Activated CD4-positive, alpha-beta T cell treated with anti-CD3 and anti-CD28 coated beads for 24 hours (primary cell): ENCODE measurements around the gene TLN1.

Experiments used
- DNase-seq, 2 donors: peaks; one replicate each; pipeline ENCODE4 v3.0.0-alpha.2; 2020; ENCODE audit warnings: low read depth in 2 of 2

Gene TLN1

DNA sequence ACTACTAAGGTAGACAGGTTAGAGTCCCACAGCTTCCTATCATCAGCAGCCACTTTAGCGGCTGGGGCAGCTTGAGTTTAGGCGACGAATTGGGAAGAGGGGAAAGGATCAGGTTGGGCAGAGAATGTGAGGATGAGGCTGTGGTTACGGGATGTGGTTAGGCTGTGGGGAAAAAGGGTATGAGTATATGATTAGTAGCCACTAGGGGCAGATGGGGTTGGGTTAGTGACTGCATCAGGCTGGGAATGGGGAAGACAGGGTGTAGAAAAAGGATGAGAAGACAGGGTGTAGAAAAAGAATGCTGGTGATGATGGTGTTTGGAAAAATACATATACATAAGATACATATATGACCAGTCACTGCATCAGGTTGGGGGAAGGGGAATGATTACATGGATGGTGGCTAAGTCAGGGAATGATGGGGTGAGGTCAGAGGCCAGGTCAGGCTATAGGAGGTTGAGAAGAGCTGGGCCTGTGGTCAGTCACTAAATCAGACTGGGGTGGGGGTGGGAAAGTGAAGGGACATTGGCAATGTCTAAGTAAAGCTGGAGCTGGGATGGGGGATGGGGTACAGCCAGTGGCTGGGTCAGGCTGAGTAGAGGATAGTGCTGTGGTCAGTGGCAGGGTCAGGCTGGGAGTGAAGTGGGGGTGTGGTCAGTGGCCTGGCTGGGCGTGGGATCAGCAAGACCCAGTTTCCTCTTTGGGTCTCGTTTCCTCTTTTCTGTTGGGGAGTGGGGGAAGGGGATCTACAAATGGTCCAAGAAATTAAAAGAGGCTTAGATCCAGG, 2.1 kb downstream of the TLN1 start:
- no peak for DNase-seq

DNA sequence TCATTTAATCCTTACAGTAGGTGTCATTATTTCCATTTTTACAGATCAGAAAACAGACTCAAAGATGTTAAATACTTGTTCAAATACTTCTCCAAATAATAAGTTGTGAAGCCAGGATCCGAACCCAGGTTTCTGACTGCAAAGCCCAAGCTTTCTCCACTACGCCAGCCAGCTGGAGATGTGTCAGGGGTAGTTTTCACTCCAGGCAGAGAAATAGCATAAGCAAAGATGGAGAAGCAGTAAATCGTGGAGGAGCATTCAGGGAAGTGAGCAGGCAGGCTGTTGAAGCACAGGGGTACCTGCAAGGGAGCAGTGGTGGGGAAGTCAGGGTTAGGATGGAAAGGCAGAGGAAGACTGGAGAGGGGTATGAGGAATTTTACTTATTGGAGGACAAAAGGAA, 2.9 kb downstream of the TLN1 start:
- DNase-seq: no peak

DNA sequence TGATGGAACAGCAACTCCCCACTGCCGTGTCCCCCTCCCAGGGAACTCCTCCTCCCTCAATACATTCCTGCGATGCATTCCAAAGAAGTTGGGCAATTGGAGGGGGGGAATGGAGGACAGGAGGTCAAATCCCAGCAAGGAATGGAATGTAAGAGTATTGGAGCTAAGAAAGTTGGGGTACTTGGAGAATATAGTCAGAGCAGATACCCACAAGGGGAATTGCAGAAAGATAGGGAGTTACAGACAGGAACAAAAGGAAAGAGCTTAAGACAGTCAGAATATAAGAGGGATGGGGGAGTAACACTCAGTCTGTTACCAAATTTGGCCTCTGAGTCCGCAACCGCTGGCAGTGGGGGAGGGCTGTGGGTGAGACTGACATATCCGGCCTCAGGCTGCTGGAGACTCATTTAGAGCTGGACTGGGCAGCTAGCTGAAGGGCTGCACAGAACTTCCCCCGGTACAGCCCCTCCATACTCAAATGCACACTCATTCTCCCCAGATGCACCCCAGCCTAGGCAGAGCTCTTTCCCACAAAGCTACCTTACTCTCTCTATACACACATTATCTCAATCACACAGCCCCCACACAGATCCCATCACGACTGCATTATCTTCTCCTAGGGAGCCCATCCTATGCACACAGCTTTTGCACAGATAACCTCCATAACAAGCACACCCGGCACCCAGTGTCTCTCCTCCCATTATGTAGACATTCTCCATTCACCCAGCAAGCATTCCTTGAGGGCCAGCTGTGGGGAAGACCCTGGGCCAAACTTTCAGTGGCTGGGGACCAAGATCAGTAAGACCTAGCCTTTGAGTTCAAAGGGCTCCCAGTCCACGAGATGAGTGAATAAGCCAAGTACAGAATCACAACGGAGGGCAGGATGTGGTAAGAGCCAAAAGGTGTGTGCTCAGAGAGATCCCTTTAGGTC, 3.7 kb downstream of the TLN1 start:
- DNase-seq: no peak

DNA sequence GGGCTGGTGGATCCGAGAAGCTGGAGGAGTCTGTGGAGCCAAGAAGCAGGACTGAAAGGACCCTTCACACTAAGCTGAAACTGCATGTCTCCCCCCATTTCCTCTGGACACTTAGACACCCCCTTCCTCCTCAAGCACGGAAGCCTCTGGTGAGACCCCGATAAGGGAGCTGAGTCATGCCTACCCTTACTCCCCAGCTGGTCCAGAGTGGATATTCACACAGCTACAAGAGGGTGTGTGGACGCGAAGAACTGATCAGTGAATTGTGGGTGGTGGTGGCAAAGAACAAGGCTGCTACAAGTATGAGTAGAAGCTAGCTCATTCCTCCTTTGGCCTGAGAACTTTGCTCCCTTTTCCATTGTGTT, 4.3 kb downstream of the TLN1 start:
- DNase-seq: no peak

DNA sequence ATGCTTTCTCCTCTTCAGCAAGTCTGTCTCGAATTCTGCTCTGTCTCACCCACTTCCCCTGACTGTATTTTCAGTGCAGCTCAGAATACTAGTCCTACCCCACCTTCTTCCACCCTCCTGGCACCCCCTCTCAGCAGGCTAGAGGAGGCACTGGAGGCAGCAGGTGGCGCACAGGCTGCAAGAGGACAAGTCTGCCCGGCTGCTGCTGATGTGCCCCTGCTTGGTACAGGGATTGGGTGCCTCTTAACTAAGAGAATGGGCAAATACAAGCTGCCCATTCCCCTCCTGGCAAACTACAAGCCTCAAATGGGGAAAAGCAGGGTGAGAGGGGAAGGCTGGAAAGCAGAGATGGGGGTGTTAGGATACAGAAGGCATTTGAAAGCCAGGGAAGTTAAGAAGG, 5.1 kb downstream of the TLN1 start:
- DNase-seq: no peak

DNA sequence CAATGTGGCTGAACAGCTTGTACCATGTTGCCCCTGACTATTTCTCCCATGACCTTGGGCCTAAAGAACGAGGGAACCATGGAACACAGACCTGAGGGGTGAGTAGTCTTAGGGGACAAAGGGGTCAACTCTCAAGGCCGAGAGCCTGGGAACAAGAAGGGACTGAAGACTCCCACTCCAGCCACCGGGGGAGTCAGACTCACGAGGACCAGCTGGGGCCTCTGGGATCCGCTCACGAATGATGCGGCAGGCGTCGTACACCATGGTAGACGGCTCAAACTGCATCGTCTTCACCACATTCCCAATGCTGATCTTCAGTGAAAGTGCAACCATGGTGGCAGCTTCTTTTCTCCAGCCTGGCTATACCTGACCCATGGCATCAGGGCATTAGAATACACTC, 6.6 kb downstream of the TLN1 start:
- no peak for DNase-seq

DNA sequence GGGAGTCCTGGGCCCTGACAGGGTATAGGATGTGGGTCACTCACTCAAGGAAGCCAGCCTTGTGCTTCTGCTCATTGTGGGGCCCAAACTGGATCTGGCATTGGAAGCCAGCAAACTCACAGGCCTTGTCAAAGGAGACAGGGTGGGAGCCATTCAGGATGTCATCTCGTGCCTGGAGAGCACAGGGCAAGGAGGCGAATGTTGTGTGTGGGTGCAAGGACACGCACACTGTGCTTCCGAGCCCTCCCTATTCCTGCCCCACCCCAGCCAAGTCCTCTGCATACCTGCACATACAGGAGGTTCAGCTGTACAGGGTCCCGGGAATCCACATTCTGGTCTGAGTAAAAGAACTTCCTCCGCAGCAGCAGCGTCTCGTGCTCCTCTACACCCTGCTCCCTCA, 8.1 kb downstream of the TLN1 start:
- no peak for DNase-seq

DNA sequence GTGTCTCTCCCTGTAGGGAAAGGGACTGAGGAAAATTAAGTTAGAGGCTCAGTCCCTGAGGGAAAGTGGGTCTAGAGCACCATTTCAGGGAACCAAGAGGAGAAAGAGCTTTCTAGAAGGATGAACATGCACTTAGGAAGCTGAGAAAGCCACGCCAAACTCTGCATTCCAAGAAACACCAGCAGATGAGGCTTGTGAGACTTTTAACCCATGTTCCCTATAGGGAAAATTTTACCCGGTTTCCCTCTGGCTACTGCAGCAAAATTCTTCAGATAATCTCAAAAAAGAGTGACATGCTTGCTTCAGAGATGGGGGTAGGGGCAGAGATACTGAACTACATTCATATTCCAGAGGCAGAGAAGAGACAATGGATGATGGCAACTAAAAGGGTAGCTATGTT, 8.6 kb downstream of the TLN1 start:
- no peak for DNase-seq

DNA sequence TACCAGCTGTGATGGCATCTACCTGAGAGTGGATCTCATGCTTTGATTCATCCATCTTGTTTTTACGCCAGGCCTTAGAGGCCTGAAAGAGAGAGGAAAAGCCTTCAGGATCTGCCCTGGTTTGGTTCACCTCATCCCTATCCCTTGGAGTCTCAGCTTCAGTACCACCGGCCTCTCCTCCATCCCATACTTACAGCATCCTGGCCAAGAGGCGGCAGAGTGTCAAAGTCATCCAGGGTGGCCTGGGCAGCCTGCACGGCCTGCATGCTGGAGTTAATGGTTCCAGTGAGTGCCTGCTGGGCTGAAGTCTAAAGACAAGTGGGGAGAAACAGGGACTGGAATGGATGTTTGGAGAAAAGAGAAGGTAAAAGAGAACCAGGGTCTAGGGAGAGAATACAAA, 12.4 kb downstream of the TLN1 start:
- DNase-seq: no peak

DNA sequence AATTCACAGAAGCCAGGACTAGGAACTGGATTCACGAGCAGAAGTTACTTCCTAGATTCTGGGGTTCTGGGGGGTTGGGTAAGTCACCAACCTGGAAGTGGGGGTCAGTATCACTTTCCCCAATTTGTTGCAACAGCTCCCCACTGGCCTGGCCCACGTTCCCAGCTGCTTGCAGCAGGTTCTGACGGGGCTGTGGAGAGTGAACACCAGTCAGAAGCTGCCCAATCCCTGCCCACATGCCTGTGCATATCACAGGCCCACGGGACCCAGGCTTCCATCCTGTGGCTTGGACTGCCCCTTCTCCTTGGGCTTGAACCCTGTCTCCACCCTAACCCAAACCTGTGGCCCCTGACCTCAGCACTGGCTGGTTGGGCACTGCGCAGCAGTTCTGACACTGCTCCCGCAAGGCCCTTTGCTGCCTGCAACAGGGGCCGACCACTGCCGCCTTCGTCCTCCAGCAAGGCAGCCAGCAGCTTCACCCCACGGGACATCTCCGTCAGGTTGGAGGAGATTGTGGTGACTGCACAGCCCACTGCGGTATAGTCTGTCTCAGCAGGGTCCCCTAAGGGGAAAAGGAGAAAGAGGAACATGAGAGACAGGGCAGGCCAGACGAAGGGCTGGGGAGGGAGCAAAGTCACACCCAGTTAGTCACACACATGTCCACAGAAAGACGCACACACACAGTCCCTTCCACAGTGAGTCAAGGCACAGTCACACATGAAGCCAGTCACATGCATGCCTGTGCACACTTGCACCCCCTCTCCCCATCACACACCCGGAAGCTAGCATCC, 13.1 kb downstream of the TLN1 start:
- DNase-seq: no peak

DNA sequence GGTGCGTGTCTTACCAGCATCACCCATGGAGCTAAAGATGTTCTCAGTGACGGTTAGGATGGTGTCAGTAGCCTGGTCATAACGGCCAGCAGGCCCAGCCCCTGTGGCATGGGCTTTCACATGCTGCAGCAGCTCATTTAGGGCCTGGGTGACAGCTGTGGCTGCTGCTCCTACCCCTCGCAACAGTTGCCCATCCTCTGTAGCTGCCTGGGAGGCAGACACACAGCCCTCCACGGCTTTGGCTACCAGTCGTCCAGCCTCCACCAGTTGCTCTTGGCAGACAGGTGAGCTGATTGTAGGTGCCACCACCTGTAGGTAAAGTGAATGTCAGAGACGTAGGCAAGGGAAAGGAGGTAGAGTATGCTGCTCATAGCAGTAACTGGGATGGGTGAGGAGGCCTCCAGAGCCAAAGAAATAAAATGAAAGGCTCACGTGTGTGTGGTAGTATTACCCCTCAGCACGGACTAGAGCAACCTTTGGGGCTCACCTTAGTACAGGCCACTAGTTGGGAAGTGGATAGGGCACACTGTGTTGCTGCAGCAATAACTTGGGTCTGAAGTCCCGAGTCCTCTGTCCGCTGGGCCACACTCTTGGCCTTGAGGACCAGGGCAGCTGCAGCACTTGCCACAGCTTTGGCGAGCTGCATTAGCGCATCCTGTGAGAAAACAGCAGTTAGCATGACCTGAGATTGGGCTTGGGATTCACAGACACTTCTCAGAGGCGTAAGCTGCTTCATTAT, 14.7 kb downstream of the TLN1 start:
- no peak for DNase-seq

DNA sequence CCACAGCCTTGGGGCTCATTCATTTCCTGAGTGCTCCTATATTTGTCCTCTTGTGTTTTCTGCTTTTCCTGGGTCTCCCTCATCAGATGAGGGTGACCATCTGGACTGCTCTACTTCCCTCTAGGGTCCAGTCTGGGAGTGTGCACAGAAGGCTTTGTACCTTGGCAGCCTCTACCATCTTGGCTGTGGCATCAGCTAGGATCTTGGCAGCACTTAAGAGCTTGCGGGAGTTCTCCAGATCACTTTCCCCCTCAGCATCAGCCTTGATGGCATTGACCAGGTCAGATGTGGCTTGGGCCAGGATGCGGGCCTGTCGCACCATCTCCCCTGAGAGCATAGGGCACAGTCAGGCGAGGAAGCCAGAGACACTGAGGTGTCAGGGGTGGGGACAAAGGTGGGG, 15.8 kb downstream of the TLN1 start:
- DNase-seq: no peak

DNA sequence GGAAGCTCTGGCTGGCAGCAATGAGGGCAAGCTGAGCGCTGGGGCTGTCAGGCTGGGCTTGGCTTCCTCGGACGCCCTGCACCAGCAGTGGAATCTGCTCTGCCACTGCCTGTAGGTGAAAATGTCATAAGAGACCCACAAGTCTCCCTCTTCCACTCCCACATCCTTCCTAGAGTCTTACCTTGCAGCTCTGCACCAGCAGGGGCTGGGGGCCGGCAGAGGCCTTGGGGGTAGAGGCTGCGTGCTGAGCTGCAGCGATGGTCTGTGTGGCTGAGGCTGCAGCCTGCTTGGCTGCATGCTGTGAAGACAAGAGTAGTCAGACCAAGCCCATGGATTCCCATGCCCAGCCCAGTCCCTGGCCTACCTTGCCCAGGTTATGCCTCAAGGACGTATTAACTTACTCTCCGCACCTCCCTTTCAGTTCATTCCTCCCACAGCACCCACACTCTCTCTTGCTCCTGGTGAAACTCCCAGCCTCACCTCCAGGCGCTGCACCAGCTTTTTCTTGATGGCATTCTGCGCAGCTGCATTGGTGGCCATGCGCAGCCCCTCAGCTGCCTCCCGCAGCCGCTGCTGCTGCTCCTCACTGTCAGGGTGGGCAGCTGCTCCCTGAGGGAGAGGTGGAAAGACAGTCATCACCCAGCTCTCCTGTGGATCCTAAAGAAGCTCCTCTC, 17.3 kb downstream of the TLN1 start:
- no peak for DNase-seq

DNA sequence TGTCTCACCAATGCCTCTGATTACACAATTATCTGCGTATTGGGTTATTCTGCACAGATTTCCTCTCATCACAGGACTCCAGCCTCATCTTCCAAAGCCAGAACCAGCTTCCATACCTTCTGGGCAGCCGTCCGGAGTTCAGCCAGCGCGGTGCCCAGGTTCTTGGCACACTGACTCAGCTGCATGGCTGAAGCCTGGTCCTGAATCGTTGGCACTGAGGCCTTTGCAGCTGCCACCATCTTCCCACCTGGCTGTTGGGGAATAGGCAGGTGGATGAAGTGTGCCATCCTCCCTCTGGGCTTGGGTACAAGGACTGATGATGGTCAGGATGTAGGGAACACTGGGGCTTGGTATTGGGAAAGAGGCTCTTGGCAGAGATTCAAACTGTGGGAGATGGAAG, 17.9 kb downstream of the TLN1 start:
- DNase-seq: no peak

DNA sequence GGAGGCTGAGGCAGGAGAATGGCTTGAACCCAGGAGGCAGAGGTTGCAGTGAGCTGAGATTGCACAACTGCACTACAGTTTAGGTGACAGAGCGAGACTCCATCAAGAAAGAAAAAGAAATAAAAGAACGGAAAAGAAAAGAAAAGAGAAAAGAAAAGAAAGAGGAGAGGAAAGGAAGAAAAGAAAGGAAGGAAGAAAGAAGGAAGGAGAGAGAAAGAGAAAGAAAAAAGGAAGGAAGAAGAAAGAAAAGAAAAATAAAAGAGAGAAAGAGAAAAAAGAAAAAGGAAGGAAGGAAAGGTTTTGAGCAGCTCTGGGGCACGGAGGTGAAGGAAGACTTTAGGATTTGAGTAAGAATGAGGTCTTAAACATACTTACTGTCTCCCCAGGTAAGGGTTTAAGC, 18.4 kb downstream of the TLN1 start:
- DNase-seq: no peak

DNA sequence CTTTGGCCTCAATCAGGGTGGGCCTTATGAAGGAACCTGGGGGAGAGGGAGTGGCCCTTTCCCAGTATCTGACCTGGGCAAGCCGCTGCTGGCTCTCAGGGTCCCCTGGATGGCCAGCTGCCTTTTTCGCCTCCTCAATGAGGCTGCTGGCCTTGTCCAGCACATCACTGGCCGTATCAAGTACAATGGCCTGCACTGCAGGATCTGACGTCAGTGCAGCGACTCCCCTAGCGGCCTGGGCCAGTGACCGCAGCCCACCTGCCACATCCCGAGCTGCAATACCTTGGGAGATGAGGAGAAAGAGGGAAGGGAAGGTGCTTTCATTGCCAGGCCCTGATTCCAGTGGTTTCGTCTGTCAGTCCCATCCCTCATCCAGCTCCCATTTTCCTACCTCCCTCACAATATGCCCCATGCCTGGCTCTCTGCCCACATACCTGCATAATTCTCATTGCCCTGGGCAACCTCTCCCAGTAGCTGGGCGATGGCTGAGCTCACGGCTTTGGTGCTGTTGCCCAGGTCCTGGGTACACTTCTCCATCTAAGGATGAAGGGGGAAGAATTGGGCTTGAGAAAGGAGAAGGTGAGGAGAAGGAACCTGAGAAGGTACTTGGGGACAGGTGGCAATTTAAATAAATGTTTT, 19.1 kb downstream of the TLN1 start:
- DNase-seq: no peak

DNA sequence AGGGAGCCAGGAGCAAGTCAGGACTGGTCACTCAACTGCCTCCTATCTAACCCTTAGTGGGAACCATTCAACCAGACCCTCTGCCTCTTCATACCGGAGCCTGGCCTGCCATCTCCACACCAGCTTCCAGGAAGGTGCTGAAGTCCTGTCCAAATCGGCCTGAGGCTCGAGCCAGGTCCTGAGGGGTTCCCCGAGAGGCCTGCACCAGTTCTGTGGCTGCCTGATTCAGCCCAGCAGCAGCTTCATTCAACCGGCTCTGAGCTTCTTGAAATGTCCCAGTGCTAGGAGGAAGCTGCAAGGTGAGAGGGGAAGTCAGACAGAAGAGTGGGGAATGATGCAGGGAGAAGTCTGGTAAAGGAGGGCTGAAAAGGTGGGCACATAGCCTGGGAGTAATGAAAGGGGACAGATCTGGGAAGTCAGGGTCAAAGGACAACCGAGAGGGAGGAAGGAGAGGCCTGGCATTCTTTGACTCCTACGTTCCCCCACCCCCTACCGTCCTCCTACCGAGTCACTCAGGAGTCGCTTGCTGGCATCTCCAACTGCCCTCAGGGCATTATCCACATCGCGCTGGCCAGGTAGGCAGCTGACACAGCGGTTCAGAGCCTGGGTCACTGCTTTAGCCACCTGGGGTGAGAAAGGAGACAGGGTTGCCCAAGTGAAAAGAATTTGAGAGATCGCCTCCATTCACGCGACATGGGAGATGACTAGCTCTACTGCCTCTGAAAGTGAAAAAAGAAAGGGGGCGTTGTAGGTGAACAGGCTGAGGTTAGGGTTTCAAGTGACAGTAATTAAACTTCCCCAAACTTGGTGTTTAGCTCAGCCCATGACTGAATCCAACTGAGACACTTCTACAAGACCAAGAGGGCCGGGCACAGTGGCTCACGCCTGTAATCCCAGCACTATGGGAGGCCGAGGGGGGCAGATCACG, 20.2 kb downstream of the TLN1 start:
- no peak for DNase-seq

DNA sequence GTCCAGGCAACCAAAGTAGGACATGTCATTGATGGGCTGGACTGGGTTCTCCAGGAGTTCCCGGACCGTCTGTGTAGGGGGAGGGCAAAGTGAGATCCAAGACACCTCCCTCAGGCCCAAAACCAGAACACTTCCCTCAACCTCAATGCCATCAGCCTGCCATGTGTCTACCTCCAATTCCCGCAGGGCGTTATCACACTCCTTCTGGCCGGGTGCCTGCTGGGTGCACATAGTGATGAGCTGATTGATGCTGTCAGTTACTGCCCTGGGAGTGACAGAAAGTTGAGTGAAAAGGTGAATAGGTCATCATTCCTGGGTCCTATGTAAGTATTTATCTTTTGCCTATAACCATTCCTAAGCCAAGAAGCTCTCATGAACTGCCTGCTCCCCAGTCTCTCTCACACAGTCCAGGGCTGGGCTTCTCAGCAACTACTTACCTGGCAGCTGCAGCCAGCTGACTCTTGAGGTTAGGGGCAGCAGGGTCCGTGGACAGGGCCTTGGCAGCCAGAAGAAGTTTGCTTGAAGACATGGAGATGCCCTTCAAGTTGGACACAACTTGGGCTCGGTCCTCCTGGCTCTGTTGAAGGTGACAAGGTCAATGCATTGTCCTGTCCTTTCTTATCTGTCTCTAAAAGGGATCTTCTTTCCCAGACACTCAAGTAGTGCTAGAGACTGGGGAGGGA, 21.0 kb downstream of the TLN1 start:
- DNase-seq: no peak

DNA sequence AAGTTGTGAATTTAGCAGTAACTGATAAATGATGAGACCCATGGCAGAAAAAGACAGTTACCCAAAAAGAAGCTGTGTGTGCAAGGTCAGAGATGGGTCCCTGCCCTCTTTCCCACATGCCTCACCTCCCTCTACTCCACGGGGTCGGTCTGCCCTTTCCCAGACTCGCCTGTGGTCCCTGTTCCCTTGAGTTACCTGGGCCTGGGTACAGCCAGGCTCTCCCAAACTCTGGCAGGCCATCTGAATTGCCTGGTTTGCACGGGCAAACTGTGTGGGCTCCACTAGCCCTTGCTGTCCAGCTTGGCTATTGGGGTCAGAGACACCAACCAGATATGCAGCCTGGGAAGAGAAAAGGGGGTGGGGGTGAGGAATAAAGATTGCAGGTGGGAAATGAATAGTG, 23.8 kb downstream of the TLN1 start:
- no peak for DNase-seq
